ENCODE data around the gene RBM14. TPM values are rescaled to one million over a fixed set of nuclear protein-coding genes. Genes with fewer than 3 reads are reported as not detected.

The RBM14 gene, protein sequence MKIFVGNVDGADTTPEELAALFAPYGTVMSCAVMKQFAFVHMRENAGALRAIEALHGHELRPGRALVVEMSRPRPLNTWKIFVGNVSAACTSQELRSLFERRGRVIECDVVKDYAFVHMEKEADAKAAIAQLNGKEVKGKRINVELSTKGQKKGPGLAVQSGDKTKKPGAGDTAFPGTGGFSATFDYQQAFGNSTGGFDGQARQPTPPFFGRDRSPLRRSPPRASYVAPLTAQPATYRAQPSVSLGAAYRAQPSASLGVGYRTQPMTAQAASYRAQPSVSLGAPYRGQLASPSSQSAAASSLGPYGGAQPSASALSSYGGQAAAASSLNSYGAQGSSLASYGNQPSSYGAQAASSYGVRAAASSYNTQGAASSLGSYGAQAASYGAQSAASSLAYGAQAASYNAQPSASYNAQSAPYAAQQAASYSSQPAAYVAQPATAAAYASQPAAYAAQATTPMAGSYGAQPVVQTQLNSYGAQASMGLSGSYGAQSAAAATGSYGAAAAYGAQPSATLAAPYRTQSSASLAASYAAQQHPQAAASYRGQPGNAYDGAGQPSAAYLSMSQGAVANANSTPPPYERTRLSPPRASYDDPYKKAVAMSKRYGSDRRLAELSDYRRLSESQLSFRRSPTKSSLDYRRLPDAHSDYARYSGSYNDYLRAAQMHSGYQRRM
- 30.5 and 33.3 TPM in 2 replicates for total RNA-seq

GRCh38 chr11:66616379-66617154, at the start of gene RBM14:
TSS of gene RBM14 (plus strand) at chr11:66616630. CDS start at chr11:66616721, 91 bp downstream.

GRCh38 chr11:66568124-66568916, 48.1 kb upstream of the RBM14 start, which contains the start of gene CTSF:
TSS of gene CTSF (minus strand) at chr11:66568606. CDS start at chr11:66568486, 120 bp downstream.

GRCh38 chr11:66592457-66593302, 23.8 kb upstream of the RBM14 start, which contains the start of the genes CCDC87 and CCS:
TSS of gene CCDC87 (minus strand) at chr11:66593063. CDS start at chr11:66593015, 48 bp downstream.
TSS of gene CCS (plus strand) at chr11:66593185. CDS start at chr11:66593262, 77 bp downstream.

GRCh38 chr11:66638177-66639065, 22.0 kb downstream of the RBM14 start, which contains the start of gene RBM4:
TSS of gene RBM4 (plus strand) at chr11:66638703. CDS start at chr11:66639712, 1,009 bp downstream.

Other genes with a start within 250 kb of the RBM14 start
- gene SLC29A2, start 244.9 kb upstream of the RBM14 start, total RNA-seq, result 0.58 and 0.85 TPM in 2 replicates
- gene NPAS4, start 195.6 kb upstream of the RBM14 start, total RNA-seq, result not detected in 2 replicates
- gene MRPL11, start 177.8 kb upstream of the RBM14 start, total RNA-seq, result 27.9 and 47.7 TPM in 2 replicates
- 6.7 and 18.6 TPM in 2 replicates for gene PELI3, start 149.7 kb upstream of the RBM14 start, total RNA-seq
- gene DPP3, start 136.2 kb upstream of the RBM14 start, total RNA-seq, result 24.2 and 52.5 TPM in 2 replicates
- 16.3 and 33.3 TPM in 2 replicates for gene BBS1, start 106.0 kb upstream of the RBM14 start, total RNA-seq
- 9.4 and 12.4 TPM in 2 replicates for gene ZDHHC24, start 70.6 kb upstream of the RBM14 start, total RNA-seq
- gene ACTN3, start 69.7 kb upstream of the RBM14 start, total RNA-seq, result under 0.01 and 0.28 TPM in 2 replicates
- 11.7 and 53.0 TPM in 2 replicates for gene CTSF, start 48.0 kb upstream of the RBM14 start, total RNA-seq
- gene CCDC87, start 23.6 kb upstream of the RBM14 start, total RNA-seq, result 0.19 and 0.28 TPM in 2 replicates
- gene CCS, start 23.4 kb upstream of the RBM14 start, total RNA-seq, result 42.4 and 43.7 TPM in 2 replicates
- 62.6 and 159 TPM in 2 replicates for gene RBM4, start 22.1 kb downstream of the RBM14 start, total RNA-seq
- gene RBM4B, start 61.3 kb downstream of the RBM14 start, total RNA-seq, result 16.9 and 28.0 TPM in 2 replicates
- gene SPTBN2, start 112.6 kb downstream of the RBM14 start, total RNA-seq, result 3.3 and 13.8 TPM in 2 replicates
- gene RCE1, start 226.8 kb downstream of the RBM14 start, total RNA-seq, result 12.4 and 16.9 TPM in 2 replicates
- gene LRFN4, start 240.4 kb downstream of the RBM14 start, total RNA-seq, result 11.6 and 19.2 TPM in 2 replicates